ENCODE data around the gene AKT1S1.

DNA sequence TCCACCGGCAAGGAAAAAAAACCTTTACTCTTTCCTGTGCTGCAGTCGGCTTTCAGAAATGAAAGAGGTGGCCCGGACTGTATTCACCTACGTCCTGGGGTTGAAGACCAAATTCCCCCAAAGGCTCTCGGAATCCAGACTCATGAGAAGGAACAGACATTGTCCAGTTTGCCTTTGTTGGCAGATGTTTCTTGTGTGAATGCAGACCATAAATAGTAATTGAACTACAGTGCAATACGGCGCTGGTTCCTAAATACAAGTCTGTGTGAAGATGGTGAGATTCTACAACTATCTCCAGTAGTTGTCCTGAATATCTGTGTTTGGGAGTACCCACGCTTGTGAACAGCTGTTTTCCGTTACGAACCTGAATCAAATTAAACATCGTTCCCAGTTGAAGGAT is 37.4 kb downstream of the AKT1S1 start:
- TF ChIP-seq, protein P1, sequence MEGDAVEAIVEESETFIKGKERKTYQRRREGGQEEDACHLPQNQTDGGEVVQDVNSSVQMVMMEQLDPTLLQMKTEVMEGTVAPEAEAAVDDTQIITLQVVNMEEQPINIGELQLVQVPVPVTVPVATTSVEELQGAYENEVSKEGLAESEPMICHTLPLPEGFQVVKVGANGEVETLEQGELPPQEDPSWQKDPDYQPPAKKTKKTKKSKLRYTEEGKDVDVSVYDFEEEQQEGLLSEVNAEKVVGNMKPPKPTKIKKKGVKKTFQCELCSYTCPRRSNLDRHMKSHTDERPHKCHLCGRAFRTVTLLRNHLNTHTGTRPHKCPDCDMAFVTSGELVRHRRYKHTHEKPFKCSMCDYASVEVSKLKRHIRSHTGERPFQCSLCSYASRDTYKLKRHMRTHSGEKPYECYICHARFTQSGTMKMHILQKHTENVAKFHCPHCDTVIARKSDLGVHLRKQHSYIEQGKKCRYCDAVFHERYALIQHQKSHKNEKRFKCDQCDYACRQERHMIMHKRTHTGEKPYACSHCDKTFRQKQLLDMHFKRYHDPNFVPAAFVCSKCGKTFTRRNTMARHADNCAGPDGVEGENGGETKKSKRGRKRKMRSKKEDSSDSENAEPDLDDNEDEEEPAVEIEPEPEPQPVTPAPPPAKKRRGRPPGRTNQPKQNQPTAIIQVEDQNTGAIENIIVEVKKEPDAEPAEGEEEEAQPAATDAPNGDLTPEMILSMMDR (IDR thresholded peaks at IDR 0.05): no peak
- TF ChIP-seq EZH2 (IDR thresholded peaks at IDR 0.05) (no peak), EZH2phosphoT487 (IDR thresholded peaks at IDR 0.05) (no peak)

Measured in neural progenitor cell (in vitro differentiated cells).